Measurements from ENCODE around the gene SEM1. TPM values are rescaled to one million over a fixed set of nuclear protein-coding genes. Genes with fewer than 3 reads are reported as not detected.

The SEM1 gene
- total RNA-seq, 6 experiments from 2014 or later: 35.0 to 87.7 (median 45.9) TPM

- no peaks in the 10 kb centered on the region for H3K9me3 Mint-ChIP-seq
- H3K27me3 Mint-ChIP-seq (ENCODE audit: insufficient read depth): no peaks in the 10 kb centered on the region
- H3K36me3 Mint-ChIP-seq (ENCODE audit: low read depth): no peaks in the 10 kb centered on the region; the same call in 1 of the 2 replicates
- no peak for TF ChIP-seq CTCF (IDR thresholded peaks at IDR 0.05)
- no peak overlapping the region for H3K27ac Mint-ChIP-seq
- no peak overlapping the region for H3K4me3 Mint-ChIP-seq
- DNase-seq: no peak
- peaks cover 7% of the 10 kb centered on the region; the same call in 1 of the 2 replicates for H3K4me1 Mint-ChIP-seq (ENCODE audit: low read depth)
These were observed 39.0 kb downstream of the SEM1 start for GRCh38 chr7:96670338-96671289.

- no peaks in the 10 kb centered on the region for H3K27me3 Mint-ChIP-seq (ENCODE audit: insufficient read depth)
- H3K4me3 Mint-ChIP-seq: no peak overlapping the region
- no peaks in the 10 kb centered on the region; the same call in 1 of the 2 replicates for H3K36me3 Mint-ChIP-seq (ENCODE audit: low read depth)
- H3K4me1 Mint-ChIP-seq (ENCODE audit: low read depth): peaks cover 5% of the 10 kb centered on the region; the same call in 1 of the 2 replicates
- H3K27ac Mint-ChIP-seq: no peak overlapping the region
- H3K9me3 Mint-ChIP-seq: no peaks in the 10 kb centered on the region
- TF ChIP-seq CTCF (IDR thresholded peaks at IDR 0.05): no peak
- no peak for DNase-seq
These were observed 39.8 kb downstream of the SEM1 start for GRCh38 chr7:96669812-96670211.

GRCh38 chr7:96667026-96667425, 42.6 kb downstream of the SEM1 start:
- Mint-ChIP-seq H3K27ac (no peak overlapping the region), H3K36me3 (ENCODE audit: low read depth) (no peaks in the 10 kb centered on the region; the same call in 1 of the 2 replicates), H3K27me3 (ENCODE audit: insufficient read depth) (peaks cover 1% of the 10 kb centered on the region; the same call in 1 of the 2 replicates), H3K9me3 (no peaks in the 10 kb centered on the region), H3K4me1 (ENCODE audit: low read depth) (no peaks in the 10 kb centered on the region), H3K4me3 (no peak overlapping the region)
- no peak for TF ChIP-seq CTCF (IDR thresholded peaks at IDR 0.05)
- no peak for DNase-seq

GRCh38 chr7:96665689-96666088, 44.0 kb downstream of the SEM1 start:
- no peaks in the 10 kb centered on the region for H3K9me3 Mint-ChIP-seq

GRCh38 chr7:96664793-96665192, 44.9 kb downstream of the SEM1 start:
- Mint-ChIP-seq H3K9me3 (no peaks in the 10 kb centered on the region), H3K27me3 (ENCODE audit: insufficient read depth) (peaks cover 1% of the 10 kb centered on the region; the same call in 1 of the 2 replicates), H3K27ac (no peak overlapping the region), H3K4me1 (ENCODE audit: low read depth) (no peaks in the 10 kb centered on the region), H3K36me3 (ENCODE audit: low read depth) (no peaks in the 10 kb centered on the region; the same call in 1 of the 2 replicates), H3K4me3 (no peak overlapping the region)
- DNase-seq: no peak
- no peak for TF ChIP-seq CTCF (IDR thresholded peaks at IDR 0.05)

More at GRCh38 chr7:96665689-96666088, 44.0 kb downstream of the SEM1 start:
- no peaks in the 10 kb centered on the region; the same call in 1 of the 2 replicates for H3K36me3 Mint-ChIP-seq (ENCODE audit: low read depth)
- DNase-seq: no peak
- H3K4me1 Mint-ChIP-seq (ENCODE audit: low read depth): no peaks in the 10 kb centered on the region
- H3K4me3 Mint-ChIP-seq: no peak overlapping the region
- H3K27ac Mint-ChIP-seq: no peak overlapping the region
- H3K27me3 Mint-ChIP-seq (ENCODE audit: insufficient read depth): peaks cover 1% of the 10 kb centered on the region; the same call in 1 of the 2 replicates
- no peak for TF ChIP-seq CTCF (IDR thresholded peaks at IDR 0.05)

Measured in HFFc6 (cell line).